ENCODE data around the gene IL31.
"Not testable (repeated sequence)": the region's sequence is repeated elsewhere in the genome, so short reads cannot be mapped to it uniquely, and the experiment has no call there.

The IL31 gene
- 0 to 0.88 (median 0) reads per million in 17 experiments for total RNA-seq

GRCh38 chr12:122174155-122174845 is at the start of gene IL31:
TSS of gene IL31 (minus strand) at chr12:122174221. CDS start at chr12:122174172, 49 bp downstream.
- DNase-seq = no peak

- DNase-seq = no peak
These were observed 42.4 kb upstream of the IL31 start for GRCh38 chr12:122216445-122216844.

- DNase-seq = peak in 1 of 4 experiments; percentile 33
These were observed 41.8 kb upstream of the IL31 start for GRCh38 chr12:122215771-122216170.

GRCh38 chr12:122208073-122208820 is 34.2 kb upstream of the IL31 start:
- DNase-seq = no peak

- DNase-seq = no peak
These were observed 33.4 kb upstream of the IL31 start for GRCh38 chr12:122207391-122207790.

GRCh38 chr12:122206976-122207375 is 33.0 kb upstream of the IL31 start:
- no peak for DNase-seq

- no peak for DNase-seq
These were observed 32.3 kb upstream of the IL31 start for GRCh38 chr12:122206111-122206881.

- DNase-seq = peak in 1 of 4 experiments; percentile 10
These were observed 31.3 kb upstream of the IL31 start for GRCh38 chr12:122205053-122205925.

- peak in 1 of 4 experiments; percentile 14 for DNase-seq
These were observed 30.4 kb upstream of the IL31 start for GRCh38 chr12:122204167-122205052.

GRCh38 chr12:122203301-122204166 is 29.5 kb upstream of the IL31 start, which contains the start of gene B3GNT4:
TSS of gene B3GNT4 (plus strand) at chr12:122203709. CDS start at chr12:122204619, 910 bp downstream.
- peak; percentile 43 to 77 (median 66) for DNase-seq

GRCh38 chr12:122202811-122203210 is 28.8 kb upstream of the IL31 start:
- DNase-seq = not testable (repeated sequence)

- no peak for DNase-seq
These were observed 28.0 kb upstream of the IL31 start for GRCh38 chr12:122202017-122202416.

GRCh38 chr12:122201381-122201780 is 27.4 kb upstream of the IL31 start:
- no peak for DNase-seq

GRCh38 chr12:122200541-122201175 is 26.6 kb upstream of the IL31 start:
- no peak for DNase-seq

GRCh38 chr12:122199484-122200355 is 25.7 kb upstream of the IL31 start:
- no peak for DNase-seq

- peak in 2 of 4 experiments; percentile 34 to 43 for DNase-seq
These were observed 23.6 kb upstream of the IL31 start for GRCh38 chr12:122197612-122197966.

GRCh38 chr12:122195405-122195804 is 21.4 kb upstream of the IL31 start:
- DNase-seq = no peak

- DNase-seq = no peak
These were observed 20.8 kb upstream of the IL31 start for GRCh38 chr12:122194804-122195203.

Data from suppressor macrophage (primary cell).